GM19043 (cell line): ENCODE measurements around the gene POLD4.

Experiments used
- ATAC-seq: cut with Tn5 transposase; IDR thresholded peaks from one replicate; pipeline ENCODE4 v1.9.1; 2021; ENCODE audit warnings: low read depth; ENCODE audit not compliant: unreplicated experiment

POLD4 gene

DNA sequence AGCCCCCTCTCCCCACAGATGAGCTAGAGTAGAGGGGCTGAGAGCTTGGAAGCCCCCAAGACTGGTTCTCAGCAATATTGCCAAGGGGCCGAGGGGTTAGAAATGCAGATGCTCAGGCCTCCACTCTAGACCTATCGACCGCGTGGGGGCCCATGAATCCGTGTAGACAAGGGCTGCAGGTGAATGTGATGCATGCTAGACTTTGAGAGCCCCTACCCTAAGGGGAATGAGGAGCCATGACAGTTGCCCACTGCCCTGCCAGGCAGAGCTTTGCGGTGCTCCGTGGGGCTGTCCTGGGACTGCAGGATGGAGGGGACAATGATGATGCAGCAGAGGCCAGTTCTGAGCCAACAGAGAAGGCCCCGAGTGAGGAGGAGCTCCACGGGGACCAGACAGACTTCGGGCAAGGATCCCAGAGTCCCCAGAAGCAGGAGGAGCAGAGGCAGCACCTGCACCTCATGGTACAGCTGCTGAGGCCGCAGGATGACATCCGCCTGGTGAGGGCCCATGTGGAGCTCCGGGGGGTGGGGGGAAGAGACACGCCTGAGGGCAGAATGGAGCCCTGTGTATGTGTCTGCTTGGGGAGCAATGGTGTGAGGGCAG is 48.7 kb downstream of the POLD4 start:
- ATAC-seq, result no peak

DNA sequence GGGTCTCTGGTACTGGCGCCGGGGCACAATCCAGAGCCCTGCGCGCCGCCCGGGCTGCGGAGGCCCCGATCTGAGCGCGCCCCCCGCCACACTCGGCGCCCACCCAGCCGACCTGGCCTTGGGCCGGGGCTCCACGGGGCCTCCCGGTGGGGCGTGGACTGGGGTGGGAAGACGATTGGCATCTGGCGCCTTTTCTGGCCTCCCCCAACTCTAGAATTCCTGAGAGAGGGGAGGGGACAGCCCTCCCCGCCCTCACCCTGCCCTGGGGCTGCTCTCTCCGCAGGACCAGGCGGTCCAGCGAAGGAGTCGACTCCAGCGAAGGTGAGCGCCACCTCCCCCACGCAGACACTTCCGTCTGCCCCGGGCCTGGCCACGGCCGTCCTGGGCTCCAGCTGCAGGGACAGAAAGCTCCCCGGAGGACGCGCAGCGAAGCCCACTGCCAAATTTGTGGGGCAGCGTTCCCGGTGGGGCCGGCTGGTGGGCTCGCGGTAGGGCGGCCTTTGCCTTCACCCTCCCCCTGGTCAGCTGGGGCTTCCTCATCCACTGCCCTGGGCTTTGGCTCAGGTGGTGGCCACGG is 49.4 kb downstream of the POLD4 start:
- no peak for ATAC-seq

DNA sequence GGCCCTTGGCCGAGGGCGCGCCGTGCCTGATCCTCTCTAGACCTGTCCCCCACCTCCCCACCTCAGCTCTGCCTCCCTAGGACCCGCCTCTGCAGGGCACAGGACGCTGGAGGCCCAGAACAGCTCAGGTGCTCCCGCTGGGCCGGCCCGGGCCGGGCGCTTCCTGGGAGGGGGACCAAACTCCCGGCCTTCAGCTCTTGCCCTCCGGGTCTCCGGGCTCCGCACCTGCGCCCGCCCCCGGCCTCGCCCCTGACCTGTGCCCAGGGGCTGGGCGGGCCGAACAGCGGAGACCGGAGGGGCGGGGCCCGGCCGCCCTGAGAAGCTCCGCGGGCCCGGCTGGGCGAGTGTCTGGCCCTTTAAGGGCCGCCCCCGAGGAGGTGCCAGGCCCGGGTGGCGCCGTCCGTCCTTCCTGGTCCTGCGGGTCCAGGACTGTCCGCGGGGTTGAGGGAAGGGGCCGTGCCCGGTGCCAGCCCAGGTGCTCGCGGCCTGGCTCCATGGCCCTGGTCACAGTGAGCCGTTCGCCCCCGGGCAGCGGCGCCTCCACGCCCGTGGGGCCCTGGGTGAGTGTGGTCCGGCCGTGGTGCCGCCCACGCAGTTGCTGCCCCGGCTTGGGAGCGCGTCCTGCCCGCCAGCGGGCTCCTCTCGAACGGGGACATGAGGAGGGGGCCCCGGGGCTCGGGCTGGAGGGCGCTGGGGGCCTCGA is 50.1 kb downstream of the POLD4 start, which contains the start of gene SSH3:
TSS of gene SSH3 (plus strand) at position 399 of the 703 bp plus-strand sequence. CDS start at position 495, 96 bp downstream.
- ATAC-seq, result no peak

DNA sequence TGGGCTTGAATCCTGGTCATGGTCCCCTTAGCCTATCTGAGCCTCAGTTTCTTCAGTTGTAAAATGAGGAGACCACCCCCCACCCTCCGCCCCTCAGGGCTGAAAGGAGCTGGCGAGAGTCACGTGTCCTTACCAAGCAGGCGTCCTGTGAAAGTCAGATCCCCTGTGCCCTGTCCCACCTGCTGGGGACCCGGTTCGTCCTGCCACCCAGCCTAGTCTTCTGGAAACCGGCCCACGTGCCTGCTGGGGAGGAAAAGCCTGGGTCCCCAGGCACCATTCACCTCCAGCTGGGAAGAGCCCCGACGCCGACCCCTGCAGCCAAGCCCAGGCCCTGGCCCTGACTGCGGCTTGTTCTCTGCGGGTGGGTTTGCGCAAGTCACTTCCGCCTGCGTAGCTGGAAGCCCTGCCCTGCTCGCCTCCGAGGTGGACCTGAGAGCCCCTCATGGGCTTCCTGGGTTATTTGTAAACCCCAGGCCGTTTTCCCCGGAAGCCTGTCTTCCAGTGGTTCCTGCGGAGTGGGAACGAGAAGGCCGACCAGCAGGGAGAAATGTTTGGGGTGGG is 50.7 kb downstream of the POLD4 start:
- no peak for ATAC-seq

DNA sequence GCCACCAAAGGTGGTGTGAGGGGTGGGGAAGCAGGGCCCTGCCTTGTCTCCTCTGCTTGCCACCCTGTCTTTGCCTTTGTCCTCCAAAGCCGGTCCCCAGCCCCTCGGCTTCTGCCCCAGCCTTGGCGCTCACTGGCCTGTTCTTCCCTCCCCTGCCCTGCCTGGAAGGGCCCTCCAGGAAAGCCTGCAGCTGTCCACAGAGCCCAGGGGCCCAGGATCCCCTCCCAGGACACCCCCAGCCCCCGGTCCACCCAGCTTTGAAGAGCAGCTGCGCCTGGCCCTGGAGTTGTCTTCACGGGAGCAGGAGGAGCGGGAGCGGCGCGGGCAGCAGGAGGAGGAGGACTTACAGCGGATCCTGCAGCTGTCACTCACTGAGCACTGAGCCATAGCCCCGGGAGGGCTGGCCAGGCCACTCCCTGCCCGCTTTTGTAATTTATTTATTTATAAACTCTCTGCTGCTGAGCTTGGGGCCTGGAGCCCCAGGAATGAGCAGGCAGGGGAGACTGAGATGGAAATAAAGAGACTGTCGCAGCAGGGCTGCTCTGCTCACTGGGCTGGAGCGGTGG is 51.3 kb downstream of the POLD4 start:
- no peak for ATAC-seq

DNA sequence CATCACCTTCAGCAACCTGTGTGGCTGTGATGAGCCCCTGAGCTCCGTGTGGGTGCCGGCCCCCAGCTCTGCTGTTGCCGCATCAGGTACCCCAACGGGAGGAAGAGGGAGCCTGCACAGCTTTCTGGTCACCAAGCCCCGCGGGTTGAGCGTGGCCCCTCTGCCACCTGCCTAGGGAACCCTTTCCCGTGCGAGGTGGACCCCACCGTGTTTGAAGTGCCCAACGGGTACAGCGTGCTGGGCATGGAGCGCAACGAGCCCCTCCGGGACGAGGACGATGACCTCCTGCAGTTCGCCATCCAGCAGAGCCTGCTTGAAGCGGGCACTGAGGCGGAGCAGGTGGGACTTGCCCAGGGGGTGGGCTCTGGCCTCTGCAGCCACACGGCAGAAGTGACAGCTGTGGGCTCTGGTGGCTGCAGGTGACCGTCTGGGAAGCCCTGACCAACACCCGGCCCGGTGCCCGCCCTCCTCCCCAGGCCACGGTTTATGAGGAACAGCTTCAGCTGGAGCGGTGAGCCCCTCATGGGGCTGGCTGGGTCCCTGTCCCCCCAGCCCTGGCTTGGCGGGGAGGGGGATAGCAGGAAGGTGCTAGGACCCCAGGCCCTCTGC is 51.9 kb downstream of the POLD4 start:
- no peak for ATAC-seq
